ENCODE results near the gene FBXW9. TPM values are rescaled to one million over a fixed set of nuclear protein-coding genes. Genes with fewer than 3 reads are reported as not detected.
A peak's percentile ranks its signal among the peaks of the same experiment; 100 is the strongest.

FBXW9 gene
- total RNA-seq, 6 experiments from 2014 or later = 1.6 to 4.9 (median 2.6) TPM

GRCh38 chr19:12723381-12723640 is 26.9 kb upstream of the FBXW9 start:
- Histone ChIP-seq H3K36me3 (peaks cover 0 to 11% (median 5%) of the 10 kb centered on the region in 4 donors), H3K27ac (peak overlapping the region; percentile 48 to 81 (median 71)), H3K4me3 (peak overlapping the region; percentile 56 to 75 (median 60)), H3K4me1 (peaks cover 0 to 16% (median 3%) of the 10 kb centered on the region in 4 donors), H3K9me3 (no peaks in the 10 kb centered on the region), H3K27me3 (no peaks in the 10 kb centered on the region)
- no peak for ATAC-seq
- no peak for TF ChIP-seq POLR2A (IDR thresholded peaks at IDR 0.05)
- no peak for TF ChIP-seq CTCF (IDR thresholded peaks at IDR 0.05)
- intact Hi-C loops (cut with DNase I) = loop anchor here in 1 of 2 donors (10.0 kb wide), 1 partner anchor 51 kb away; the partner anchor contains the start of gene HOOK2
- no peak for DNase-seq
- 5% methylated on average over 7 of the region's 7 CpGs for WGBS (ENCODE audit: insufficient coverage, low coverage, low lambda C conversion rate, missing lambda C conversion rate)

GRCh38 chr19:12722566-12723380 is 26.3 kb upstream of the FBXW9 start:
- intact Hi-C loops (cut with DNase I) = loop anchor here in 1 of 2 donors (10.0 kb wide), 1 partner anchor 52 kb away; the partner anchor contains the start of gene HOOK2
- Histone ChIP-seq H3K4me3 (peak overlapping the region; percentile 56 to 75 (median 60)), H3K27ac (peak overlapping the region; percentile 71 to 82 (median 81)), H3K4me1 (peaks cover 0 to 16% (median 3%) of the 10 kb centered on the region in 4 donors), H3K36me3 (peaks cover 0 to 11% (median 5%) of the 10 kb centered on the region in 4 donors), H3K27me3 (no peaks in the 10 kb centered on the region), H3K9me3 (no peaks in the 10 kb centered on the region)
- ATAC-seq = peak; percentile 87 to 92 (median 90)
- TF ChIP-seq POLR2A (IDR thresholded peaks at IDR 0.05) = no peak
- no peak for TF ChIP-seq CTCF (IDR thresholded peaks at IDR 0.05)
- DNase-seq = peak; percentile 96 to 98 (median 98)
- WGBS (ENCODE audit: insufficient coverage, low coverage, low lambda C conversion rate, missing lambda C conversion rate) = 2% methylated on average over 28 of the region's 32 CpGs

GRCh38 chr19:12721656-12722565 is 25.5 kb upstream of the FBXW9 start:
- ATAC-seq = peak; percentile 45 to 61 (median 52)
- no peaks in the 10 kb centered on the region for H3K9me3 ChIP-seq
- intact Hi-C loops (cut with DNase I) = loop anchor here in 1 of 2 donors (10.0 kb wide), 1 partner anchor 53 kb away; the partner anchor contains the start of gene HOOK2
- peaks cover 0 to 9% (median 5%) of the 10 kb centered on the region in 4 donors for H3K36me3 ChIP-seq
- H3K27ac ChIP-seq = peak overlapping the region; percentile 71 to 82 (median 81)
- DNase-seq = peak; percentile 65 to 69 (median 66)
- 0% methylated on average over 17 of the region's 65 CpGs for WGBS (ENCODE audit: insufficient coverage, low coverage, low lambda C conversion rate, missing lambda C conversion rate)
- TF ChIP-seq CTCF (IDR thresholded peaks at IDR 0.05) (no peak), POLR2A (IDR thresholded peaks at IDR 0.05) (no peak)
- H3K27me3 ChIP-seq = no peaks in the 10 kb centered on the region
- H3K4me1 ChIP-seq = peaks cover 0 to 16% (median 3%) of the 10 kb centered on the region in 4 donors
- peak overlapping the region; percentile 56 to 75 (median 60) for H3K4me3 ChIP-seq
